Mesenchymal stem cell (in vitro differentiated cells and primary cell): Measurements from ENCODE around the gene TMEM185B.
"Not testable (repeated sequence)": the region's sequence is repeated elsewhere in the genome, so short reads cannot be mapped to it uniquely, and the experiment has no call there.

Source experiments
- DNase-seq: peaks from one replicate; pipeline ENCODE4 v3.0.0-alpha.2; 2013
- H2AFZ ChIP-seq: one replicate; pipeline ENCODE4 v1.6.1; 2013; ENCODE audit warnings: low read depth, mild to moderate bottlenecking, control low read depth, inconsistent platforms, low read length, moderate library complexity
- H2AK5ac ChIP-seq: 2 replicates; pipeline ENCODE4 v1.6.1; 2013; ENCODE audit warnings: low read length, moderate library complexity, mild to moderate bottlenecking, inconsistent platforms; ENCODE audit not compliant: severe bottlenecking
- H2BK120ac ChIP-seq: one replicate; pipeline ENCODE4 v1.6.1; 2013; ENCODE audit warnings: low read depth, mild to moderate bottlenecking, inconsistent platforms, low read length, moderate library complexity
- H2BK12ac ChIP-seq, 2 experiments: one replicate each; pipeline ENCODE4 v1.6.1; 2013; ENCODE audit warnings: inconsistent platforms in 2 of 2, low read length in 2 of 2, mild to moderate bottlenecking in 2 of 2, moderate library complexity in 2 of 2, control low read depth in 1 of 2
- H2BK15ac ChIP-seq: one replicate; pipeline ENCODE4 v1.6.1; 2013; ENCODE audit warnings: mild to moderate bottlenecking, low read depth, inconsistent platforms; ENCODE audit not compliant: poor library complexity, severe bottlenecking
- H2BK5ac ChIP-seq: 2 replicates; pipeline ENCODE4 v1.6.1; 2013; ENCODE audit warnings: low read depth, mild to moderate bottlenecking, low read length, control low read depth, inconsistent platforms; ENCODE audit not compliant: poor library complexity, severe bottlenecking
- H3K14ac ChIP-seq, 2 experiments: one replicate each; pipeline ENCODE4 v1.6.1; 2013; ENCODE audit warnings: inconsistent platforms in 2 of 2, low read length in 2 of 2, control low read depth in 1 of 2, mild to moderate bottlenecking in 1 of 2, moderate library complexity in 1 of 2
- H3K18ac ChIP-seq, 2 experiments: one replicate each; pipeline ENCODE4 v1.6.1; 2013; ENCODE audit warnings: inconsistent platforms in 2 of 2, low read length in 2 of 2, control low read depth in 1 of 2, low read depth in 1 of 2, mild to moderate bottlenecking in 1 of 2
- H3K23ac ChIP-seq, 2 experiments: one replicate each; pipeline ENCODE4 v1.6.1; 2013; ENCODE audit warnings: inconsistent platforms in 2 of 2, low read length in 2 of 2, mild to moderate bottlenecking in 2 of 2, moderate library complexity in 2 of 2, control low read depth in 1 of 2
- H3K27ac ChIP-seq: 2 replicates; pipeline ENCODE4 v1.5.1; 2013; ENCODE audit warnings: mild to moderate bottlenecking, moderate library complexity, low read length, control low read depth, inconsistent platforms; ENCODE audit not compliant: poor library complexity, severe bottlenecking
- H3K27me3 ChIP-seq, 2 experiments: 2 replicates each; pipeline versions ENCODE4 v1.6.1 to v1.7.0; 2013; ENCODE audit warnings: low read length in 2 of 2, mild to moderate bottlenecking in 2 of 2, moderate library complexity in 2 of 2, control low read depth in 1 of 2, inconsistent platforms in 1 of 2; ENCODE audit not compliant: control insufficient read depth in 1 of 2, insufficient read depth in 1 of 2
- H3K36me3 ChIP-seq, 2 experiments: 2 replicates each; pipeline versions ENCODE4 v1.6.1 to v1.7.0; 2013; ENCODE audit warnings: low read length in 2 of 2, control low read depth in 1 of 2, inconsistent platforms in 1 of 2, low read depth in 1 of 2, mild to moderate bottlenecking in 1 of 2; ENCODE audit not compliant: insufficient read depth in 2 of 2, control insufficient read depth in 1 of 2
- H3K4ac ChIP-seq, 2 experiments: one replicate each; pipeline ENCODE4 v1.6.1; 2013; ENCODE audit warnings: inconsistent platforms in 2 of 2, low read length in 2 of 2, mild to moderate bottlenecking in 2 of 2, moderate library complexity in 2 of 2, control low read depth in 1 of 2, low read depth in 1 of 2
- H3K4me1 ChIP-seq: 2 replicates; pipeline ENCODE4 v1.6.1; 2013; ENCODE audit warnings: low read depth, low read length, control low read depth; ENCODE audit not compliant: control insufficient read depth, insufficient read depth
- H3K4me2 ChIP-seq: 2 replicates; pipeline ENCODE4 v1.6.1; 2013; ENCODE audit warnings: low read length, mild to moderate bottlenecking, inconsistent platforms; ENCODE audit not compliant: poor library complexity, severe bottlenecking
- H3K4me3 ChIP-seq, 2 experiments: 2 replicates each; pipeline versions ENCODE4 v1.5.1 to v1.7.0; 2013; ENCODE audit warnings: low read length in 2 of 2, mild to moderate bottlenecking in 2 of 2, control low read depth in 1 of 2, low read depth in 1 of 2; ENCODE audit not compliant: insufficient read depth in 1 of 2
- H3K79me1 ChIP-seq: replicated peaks from 2 replicates; pipeline ENCODE4 v1.6.1; 2013; ENCODE audit warnings: mild to moderate bottlenecking, control low read depth, low read length, inconsistent platforms; ENCODE audit not compliant: poor library complexity, severe bottlenecking
- H3K9ac ChIP-seq: 2 replicates; pipeline ENCODE4 v1.7.0; 2013; ENCODE audit warnings: mild to moderate bottlenecking, low read length, moderate library complexity
- H3K9me3 ChIP-seq: 2 replicates; pipeline ENCODE4 v1.7.0; 2013; ENCODE audit warnings: mild to moderate bottlenecking, low read length; ENCODE audit not compliant: control insufficient read depth
- H4K8ac ChIP-seq: one replicate; pipeline ENCODE4 v1.6.1; 2013; ENCODE audit warnings: inconsistent platforms, mild to moderate bottlenecking, low read length, moderate library complexity
- H4K91ac ChIP-seq: one replicate; pipeline ENCODE4 v1.6.1; 2013; ENCODE audit warnings: mild to moderate bottlenecking, low read length, inconsistent platforms
- WGBS: methylation state at CpG from one replicate; pipeline ENCODE4 v1.1.7; 2013; ENCODE audit warnings: mixed read lengths; 5-methylcytosine and 5-hydroxymethylcytosine counted together

Gene TMEM185B

DNA sequence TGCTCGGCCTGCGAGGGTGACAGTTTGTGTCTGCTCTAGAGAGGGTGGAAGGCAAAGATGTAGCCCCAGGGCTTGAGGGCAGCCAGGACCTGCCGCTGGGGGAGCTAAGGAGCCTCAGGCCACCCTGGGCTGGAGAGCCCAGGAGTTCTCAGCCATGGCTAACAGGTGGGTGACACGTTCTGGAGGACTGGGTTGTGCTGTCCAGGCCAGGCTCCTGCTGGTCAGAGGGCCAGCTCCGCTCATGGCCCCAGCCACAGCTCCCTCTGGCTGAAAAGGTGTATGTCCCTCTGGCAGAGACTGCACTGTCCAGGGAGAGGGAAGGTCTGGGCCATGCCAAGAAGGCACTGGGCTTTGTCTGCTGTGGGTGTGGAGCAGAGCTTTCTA is 19.2 kb downstream of the TMEM185B start:
- no peak overlapping the region for H2BK15ac ChIP-seq
- WGBS, result 90% methylated on average over 5 of the region's 5 CpGs
- H3K27ac ChIP-seq, result no peak overlapping the region
- no peak overlapping the region for H3K14ac ChIP-seq
- peaks cover 0 to 10% of the 10 kb centered on the region in 2 experiments for H3K27me3 ChIP-seq
- DNase-seq, result no peak
- no peak overlapping the region for H2AFZ ChIP-seq
- H2BK120ac ChIP-seq, result no peak overlapping the region
- no peak overlapping the region for H3K23ac ChIP-seq
- H3K4me1 ChIP-seq, result no peaks in the 10 kb centered on the region
- H3K4me3 ChIP-seq, result no peak overlapping the region
- H3K4me2 ChIP-seq, result no peak overlapping the region
- no peak overlapping the region for H3K9ac ChIP-seq
- H3K9me3 ChIP-seq, result no peaks in the 10 kb centered on the region
- no peak overlapping the region for H3K18ac ChIP-seq
- H2BK5ac ChIP-seq, result no peak overlapping the region
- no peak overlapping the region for H4K91ac ChIP-seq
- no peaks in the 10 kb centered on the region for H3K36me3 ChIP-seq
- no peak overlapping the region for H2BK12ac ChIP-seq
- no peaks in the 10 kb centered on the region for H3K79me1 ChIP-seq
- H4K8ac ChIP-seq, result no peak overlapping the region
- no peak overlapping the region for H2AK5ac ChIP-seq
- no peak overlapping the region for H3K4ac ChIP-seq

DNA sequence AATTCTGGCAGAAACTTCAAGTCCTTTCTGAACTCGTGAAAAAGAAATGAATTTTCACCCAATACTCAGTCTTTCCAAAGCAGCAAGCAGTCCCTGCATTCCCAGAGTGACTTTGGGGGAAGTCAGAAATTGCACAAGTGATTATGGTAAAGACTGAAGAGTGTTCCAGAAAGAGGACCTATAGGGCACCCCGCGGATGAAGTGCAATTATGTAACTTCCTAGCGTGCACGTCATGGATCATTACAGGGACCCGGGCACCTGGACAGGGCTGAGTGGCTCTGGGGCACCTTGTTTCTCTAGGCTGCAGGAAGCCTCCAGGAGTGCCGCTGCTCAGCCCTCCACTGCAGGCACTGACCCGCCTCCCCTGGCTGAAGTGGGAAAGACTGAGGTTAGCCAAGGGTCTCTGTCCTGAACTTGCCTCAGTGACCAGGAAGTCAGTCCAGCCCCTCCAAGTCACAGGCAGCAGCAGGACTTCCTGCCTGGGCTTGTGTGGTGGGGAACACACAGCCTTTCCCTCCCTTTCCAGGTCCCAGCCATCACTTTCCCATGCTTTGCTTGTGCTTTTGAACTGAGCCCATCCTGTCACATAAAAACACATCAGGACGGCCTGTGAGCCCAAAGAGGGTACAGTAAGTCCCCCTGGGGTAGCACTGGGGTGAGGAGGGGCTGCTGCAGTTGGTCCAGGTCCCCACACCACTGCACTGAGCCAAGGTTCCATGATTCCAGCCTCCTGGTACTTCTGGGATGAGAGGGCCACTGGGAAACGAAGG is 19.8 kb downstream of the TMEM185B start:
- Histone ChIP-seq H3K23ac (no peak overlapping the region), H3K14ac (no peak overlapping the region), H2BK5ac (no peak overlapping the region), H3K18ac (no peak overlapping the region), H2BK12ac (no peak overlapping the region), H3K9me3 (peaks cover under 1% of the 10 kb centered on the region), H3K4me2 (no peak overlapping the region), H3K27me3 (peaks cover 0 to 10% of the 10 kb centered on the region in 2 experiments), H2AFZ (no peak overlapping the region), H4K91ac (no peak overlapping the region), H3K4me1 (no peaks in the 10 kb centered on the region), H3K4me3 (no peak overlapping the region), H4K8ac (no peak overlapping the region), H3K27ac (no peak overlapping the region), H3K79me1 (no peaks in the 10 kb centered on the region), H2BK120ac (no peak overlapping the region), H3K4ac (no peak overlapping the region), H2AK5ac (no peak overlapping the region), H2BK15ac (no peak overlapping the region), H3K9ac (no peak overlapping the region), H3K36me3 (no peaks in the 10 kb centered on the region)
- 96% methylated on average over 9 of the region's 10 CpGs for WGBS
- no peak for DNase-seq

GRCh38 chr2:120199817-120200459 is 23.3 kb downstream of the TMEM185B start:
- not testable (repeated sequence) for H2BK12ac ChIP-seq, H3K4ac ChIP-seq, H2BK5ac ChIP-seq, H3K18ac ChIP-seq, H3K9me3 ChIP-seq, DNase-seq, H2AK5ac ChIP-seq, H4K91ac ChIP-seq, H2BK15ac ChIP-seq, H3K36me3 ChIP-seq, H3K4me1 ChIP-seq, H3K27ac ChIP-seq, H3K4me3 ChIP-seq, H3K9ac ChIP-seq, H2BK120ac ChIP-seq, H4K8ac ChIP-seq, H3K79me1 ChIP-seq, H3K14ac ChIP-seq, H3K4me2 ChIP-seq, H3K23ac ChIP-seq, H2AFZ ChIP-seq
- WGBS, result 94% methylated on average over 10 of the region's 10 CpGs
- H3K27me3 ChIP-seq, result peaks cover 0 to 10% of the 10 kb centered on the region in 2 experiments

DNA sequence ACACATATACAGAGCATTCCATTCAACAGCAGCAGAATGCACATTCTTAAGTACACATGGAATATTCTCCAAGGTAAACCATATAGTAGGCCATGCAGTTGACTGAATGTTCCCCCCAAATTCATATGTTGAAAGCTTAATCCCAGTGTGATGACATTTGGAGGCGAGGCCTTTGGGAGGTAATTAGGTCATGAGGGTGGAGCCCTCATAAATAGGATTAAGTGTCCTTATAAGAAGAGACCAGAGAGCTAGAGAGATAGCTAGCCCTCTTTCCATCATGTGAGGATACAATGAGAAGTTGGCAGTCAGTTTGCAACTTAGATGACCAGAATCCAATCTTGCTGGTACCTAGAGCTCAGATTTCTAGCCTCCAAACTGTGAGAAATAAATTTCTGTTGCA is 27.6 kb downstream of the TMEM185B start:
- H3K27ac ChIP-seq, result no peak overlapping the region
- H3K4me2 ChIP-seq, result no peak overlapping the region
- H3K14ac ChIP-seq, result no peak overlapping the region
- H3K9ac ChIP-seq, result no peak overlapping the region
- no peak overlapping the region for H2BK15ac ChIP-seq
- no peak overlapping the region for H2AK5ac ChIP-seq
- H2AFZ ChIP-seq, result no peak overlapping the region
- no peak for DNase-seq
- no peak overlapping the region for H3K18ac ChIP-seq
- H3K4ac ChIP-seq, result no peak overlapping the region
- H2BK12ac ChIP-seq, result no peak overlapping the region
- H3K79me1 ChIP-seq, result no peaks in the 10 kb centered on the region
- peaks cover 15% of the 10 kb centered on the region for H3K9me3 ChIP-seq
- WGBS, result 71% methylated on average over 1 of the region's 1 CpG
- H4K91ac ChIP-seq, result no peak overlapping the region
- no peak overlapping the region for H3K23ac ChIP-seq
- no peak overlapping the region for H3K4me3 ChIP-seq
- no peak overlapping the region for H4K8ac ChIP-seq
- H3K27me3 ChIP-seq, result no peaks in the 10 kb centered on the region
- no peaks in the 10 kb centered on the region for H3K36me3 ChIP-seq
- H3K4me1 ChIP-seq, result no peaks in the 10 kb centered on the region
- no peak overlapping the region for H2BK5ac ChIP-seq
- H2BK120ac ChIP-seq, result no peak overlapping the region
